Skeletal muscle satellite cell (primary cell): Measurements from ENCODE around the gene RAD51B.
A peak's percentile ranks its signal among the peaks of the same experiment; 100 is the strongest.

Source experiments
- H3K27me3 ChIP-seq: 2 replicates; pipeline ENCODE4 v1.7.0; 2013; ENCODE audit warnings: low read length; ENCODE audit not compliant: control insufficient read depth, insufficient read depth
- H3K36me3 ChIP-seq: 2 replicates; pipeline ENCODE4 v1.7.0; 2013; ENCODE audit warnings: mild to moderate bottlenecking, control low read depth, low read length; ENCODE audit not compliant: insufficient read depth
- H3K4me1 ChIP-seq: 2 replicates; pipeline ENCODE4 v1.7.0; 2013; ENCODE audit warnings: low read length; ENCODE audit not compliant: control insufficient read depth, insufficient read depth
- H3K4me2 ChIP-seq: 2 replicates; pipeline ENCODE4 v1.7.0; 2013; ENCODE audit warnings: mild to moderate bottlenecking, low read length
- H3K4me3 ChIP-seq: 2 replicates; pipeline ENCODE4 v1.7.0; 2013; ENCODE audit warnings: low read length
- H3K9ac ChIP-seq: 2 replicates; pipeline ENCODE4 v1.7.0; 2013; ENCODE audit warnings: mild to moderate bottlenecking, low read depth, low read length, moderate library complexity
- H3K9me3 ChIP-seq: replicated peaks from 2 replicates; pipeline ENCODE4 v1.7.0; 2013; ENCODE audit warnings: mild to moderate bottlenecking, control low read depth, low read length

The RAD51B gene

GRCh38 chr14:68585690-68586089, 766.1 kb downstream of the RAD51B start:
- Histone ChIP-seq H3K9me3 (no peaks in the 10 kb centered on the region), H3K4me3 (no peak overlapping the region), H3K4me1 (peaks cover 37% of the 10 kb centered on the region), H3K27me3 (no peaks in the 10 kb centered on the region), H3K9ac (peak overlapping the region; percentile 22), H3K36me3 (no peaks in the 10 kb centered on the region), H3K4me2 (no peak overlapping the region)

GRCh38 chr14:68586896-68587751, 767.5 kb downstream of the RAD51B start:
- Histone ChIP-seq H3K36me3 (no peaks in the 10 kb centered on the region), H3K9me3 (no peaks in the 10 kb centered on the region), H3K27me3 (no peaks in the 10 kb centered on the region), H3K4me2 (no peak overlapping the region), H3K4me3 (no peak overlapping the region), H3K4me1 (peaks cover 31% of the 10 kb centered on the region), H3K9ac (peak overlapping the region; percentile 39)

DNA sequence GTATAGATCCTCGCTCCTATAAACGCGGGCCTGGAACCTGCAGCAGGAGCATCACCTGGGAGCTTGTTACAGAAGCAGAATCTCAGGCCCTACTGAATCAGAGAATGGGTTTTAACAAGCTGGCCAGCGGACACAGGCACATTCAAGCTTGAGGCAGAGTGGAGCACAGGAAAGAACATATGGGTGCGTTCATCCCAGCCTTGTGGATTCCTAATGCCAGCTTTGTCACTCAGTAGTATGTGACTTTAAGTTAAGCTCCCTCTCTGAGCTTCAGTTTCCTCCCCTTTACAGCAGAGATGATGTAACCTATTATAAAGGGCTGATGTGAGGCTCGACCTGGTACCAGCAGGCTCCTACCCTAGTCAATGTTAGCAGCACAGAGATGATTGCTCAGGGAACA, 768.4 kb downstream of the RAD51B start:
- Histone ChIP-seq H3K4me3 (no peak overlapping the region), H3K36me3 (no peaks in the 10 kb centered on the region), H3K27me3 (no peaks in the 10 kb centered on the region), H3K9me3 (no peaks in the 10 kb centered on the region), H3K4me1 (peaks cover 35% of the 10 kb centered on the region), H3K4me2 (no peak overlapping the region), H3K9ac (peak overlapping the region; percentile 39)

- H3K4me2 ChIP-seq, result no peak overlapping the region
- H3K9me3 ChIP-seq, result no peaks in the 10 kb centered on the region
- no peaks in the 10 kb centered on the region for H3K36me3 ChIP-seq
- no peaks in the 10 kb centered on the region for H3K27me3 ChIP-seq
- no peak overlapping the region for H3K4me3 ChIP-seq
- H3K9ac ChIP-seq, result peak overlapping the region; percentile 16
- H3K4me1 ChIP-seq, result peaks cover 51% of the 10 kb centered on the region
Observed at GRCh38 chr14:68589447-68590200, 770.0 kb downstream of the RAD51B start.

- H3K9me3 ChIP-seq, result no peaks in the 10 kb centered on the region
- no peak overlapping the region for H3K4me2 ChIP-seq
- no peaks in the 10 kb centered on the region for H3K27me3 ChIP-seq
- H3K9ac ChIP-seq, result peak overlapping the region; percentile 16
- H3K36me3 ChIP-seq, result no peaks in the 10 kb centered on the region
- H3K4me3 ChIP-seq, result no peak overlapping the region
- H3K4me1 ChIP-seq, result peaks cover 57% of the 10 kb centered on the region
Observed at GRCh38 chr14:68590201-68590522, 770.6 kb downstream of the RAD51B start.

GRCh38 chr14:68591786-68592185, 772.2 kb downstream of the RAD51B start:
- Histone ChIP-seq H3K27me3 (no peaks in the 10 kb centered on the region), H3K36me3 (no peaks in the 10 kb centered on the region), H3K4me1 (peaks cover 64% of the 10 kb centered on the region), H3K4me3 (no peak overlapping the region), H3K9ac (no peak overlapping the region), H3K9me3 (no peaks in the 10 kb centered on the region), H3K4me2 (no peak overlapping the region)

- no peak overlapping the region for H3K4me2 ChIP-seq
- no peak overlapping the region for H3K4me3 ChIP-seq
- H3K9me3 ChIP-seq, result no peaks in the 10 kb centered on the region
- H3K27me3 ChIP-seq, result no peaks in the 10 kb centered on the region
- H3K36me3 ChIP-seq, result no peaks in the 10 kb centered on the region
- H3K9ac ChIP-seq, result peak overlapping the region; percentile 73
- H3K4me1 ChIP-seq, result peaks cover 64% of the 10 kb centered on the region
Observed at GRCh38 chr14:68592948-68593556, 773.5 kb downstream of the RAD51B start.

DNA sequence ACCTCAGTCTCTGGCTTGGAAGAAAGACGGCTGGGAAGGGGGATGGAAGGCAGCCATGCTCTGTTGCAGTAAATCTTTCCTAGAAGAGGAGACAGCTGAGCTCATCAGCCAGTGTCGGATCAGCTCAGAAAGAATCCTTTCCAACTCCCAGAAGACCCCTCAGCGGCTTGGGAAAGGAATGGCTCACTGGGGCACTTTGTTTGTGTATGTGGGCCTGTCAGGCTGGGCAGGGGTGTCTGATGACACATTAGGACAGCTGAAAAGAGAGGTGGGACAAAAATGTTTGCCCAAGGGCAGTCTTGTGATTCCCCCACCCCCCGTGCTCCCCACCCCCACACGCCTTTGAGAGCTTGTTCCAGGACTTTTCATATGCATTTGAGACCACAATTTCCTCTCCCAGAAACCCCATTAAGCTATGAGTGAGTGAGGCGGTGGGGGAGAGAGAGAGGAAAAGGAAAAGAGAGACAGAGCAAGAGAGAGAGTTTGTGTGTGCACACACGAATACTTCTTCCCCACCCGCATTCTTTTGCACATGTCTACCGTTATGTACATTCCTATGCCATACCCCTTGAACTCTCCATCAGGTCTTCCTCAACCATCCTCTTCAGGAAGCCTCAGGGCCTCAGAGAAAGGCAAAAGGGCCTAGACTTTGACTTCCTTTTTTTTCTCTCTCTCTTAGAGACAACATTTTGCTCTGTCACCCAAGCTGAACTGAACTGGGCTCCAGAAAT, 774.4 kb downstream of the RAD51B start:
- no peaks in the 10 kb centered on the region for H3K27me3 ChIP-seq
- no peaks in the 10 kb centered on the region for H3K9me3 ChIP-seq
- peak overlapping the region; percentile 8 for H3K4me2 ChIP-seq
- peak overlapping the region; percentile 79 for H3K9ac ChIP-seq
- H3K4me1 ChIP-seq, result peaks cover 73% of the 10 kb centered on the region
- no peaks in the 10 kb centered on the region for H3K36me3 ChIP-seq
- no peak overlapping the region for H3K4me3 ChIP-seq

DNA sequence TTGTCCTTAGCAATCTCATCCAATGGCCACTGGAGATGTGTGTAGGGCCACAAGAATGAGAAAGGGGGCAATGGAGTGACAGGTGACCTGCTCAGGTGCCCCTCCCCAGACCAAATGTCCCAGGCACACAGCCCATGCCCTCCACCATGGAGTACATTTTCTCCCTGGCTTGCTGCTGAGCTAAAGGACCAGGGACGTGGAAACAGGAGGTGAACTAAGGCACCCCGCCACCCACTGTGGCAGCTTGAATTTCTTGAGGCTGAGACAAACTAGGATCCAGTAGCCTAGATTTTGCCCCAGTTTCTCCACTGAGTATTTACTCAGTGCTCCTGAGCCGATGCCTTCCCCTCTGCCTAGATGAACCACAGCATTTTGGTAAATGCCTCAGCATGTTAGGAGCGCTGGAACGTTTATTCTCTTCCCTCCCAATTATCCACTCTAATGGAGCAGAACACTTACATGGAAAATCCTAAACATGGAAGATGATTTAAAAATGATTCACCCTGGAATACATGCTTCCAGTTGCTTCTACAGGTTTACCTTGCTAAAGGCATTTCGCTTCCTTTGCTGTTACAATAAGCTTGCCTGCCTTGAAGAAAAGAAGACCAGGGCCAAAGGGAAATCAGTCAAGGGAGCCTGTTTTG, 775.3 kb downstream of the RAD51B start:
- Histone ChIP-seq H3K27me3 (no peaks in the 10 kb centered on the region), H3K4me2 (no peak overlapping the region), H3K36me3 (no peaks in the 10 kb centered on the region), H3K4me1 (peaks cover 73% of the 10 kb centered on the region), H3K9ac (peak overlapping the region; percentile 79), H3K9me3 (no peaks in the 10 kb centered on the region), H3K4me3 (no peak overlapping the region)

DNA sequence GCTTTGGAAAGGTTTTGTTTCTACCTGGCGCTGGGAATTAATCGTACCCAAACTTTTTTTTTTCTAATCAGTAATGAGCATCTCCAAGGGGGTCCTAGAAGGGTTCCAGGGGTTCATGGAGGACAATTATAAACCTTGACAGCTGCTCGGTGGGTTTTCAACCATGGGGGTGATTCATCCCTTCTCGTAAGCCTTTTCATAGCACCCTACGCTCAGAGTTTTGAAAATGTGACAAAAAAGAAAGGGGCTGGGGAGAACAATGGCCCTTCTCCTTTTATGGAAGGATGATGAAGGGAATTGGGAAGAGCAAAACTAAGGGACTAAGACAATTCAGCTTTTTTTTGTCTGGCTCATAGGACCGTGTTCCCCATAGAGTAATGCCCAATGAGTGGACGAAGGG, 776.6 kb downstream of the RAD51B start:
- peak overlapping the region; percentile 79 for H3K9ac ChIP-seq
- H3K9me3 ChIP-seq, result no peaks in the 10 kb centered on the region
- peak overlapping the region; percentile 41 for H3K4me3 ChIP-seq
- no peaks in the 10 kb centered on the region for H3K27me3 ChIP-seq
- H3K4me2 ChIP-seq, result peak overlapping the region; percentile 51
- no peaks in the 10 kb centered on the region for H3K36me3 ChIP-seq
- peaks cover 73% of the 10 kb centered on the region for H3K4me1 ChIP-seq

DNA sequence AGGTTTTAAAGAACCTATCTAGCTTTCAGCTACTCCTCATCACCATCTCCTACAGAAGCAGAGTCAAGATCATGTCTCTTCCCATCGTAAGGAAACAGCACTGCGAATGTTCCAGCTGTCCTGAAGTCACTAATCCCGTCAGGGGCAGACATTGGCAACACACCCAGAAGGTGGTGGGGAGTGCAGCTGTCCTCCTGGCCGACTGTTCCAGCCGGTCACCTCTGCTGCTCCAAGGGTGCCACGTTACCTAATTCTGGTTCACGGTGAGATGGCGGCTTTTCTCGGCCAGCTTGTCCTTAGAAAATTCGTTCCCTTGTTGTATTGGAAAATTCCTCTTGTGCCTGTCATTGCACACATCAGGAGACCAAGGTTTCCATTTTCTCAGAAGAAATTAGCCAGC, 777.1 kb downstream of the RAD51B start:
- Histone ChIP-seq H3K4me2 (peak overlapping the region; percentile 51), H3K27me3 (no peaks in the 10 kb centered on the region), H3K4me3 (peak overlapping the region; percentile 41), H3K9me3 (no peaks in the 10 kb centered on the region), H3K9ac (peak overlapping the region; percentile 79), H3K4me1 (peaks cover 73% of the 10 kb centered on the region), H3K36me3 (no peaks in the 10 kb centered on the region)
